Measurements from ENCODE around the gene FOXA1.

DNA sequence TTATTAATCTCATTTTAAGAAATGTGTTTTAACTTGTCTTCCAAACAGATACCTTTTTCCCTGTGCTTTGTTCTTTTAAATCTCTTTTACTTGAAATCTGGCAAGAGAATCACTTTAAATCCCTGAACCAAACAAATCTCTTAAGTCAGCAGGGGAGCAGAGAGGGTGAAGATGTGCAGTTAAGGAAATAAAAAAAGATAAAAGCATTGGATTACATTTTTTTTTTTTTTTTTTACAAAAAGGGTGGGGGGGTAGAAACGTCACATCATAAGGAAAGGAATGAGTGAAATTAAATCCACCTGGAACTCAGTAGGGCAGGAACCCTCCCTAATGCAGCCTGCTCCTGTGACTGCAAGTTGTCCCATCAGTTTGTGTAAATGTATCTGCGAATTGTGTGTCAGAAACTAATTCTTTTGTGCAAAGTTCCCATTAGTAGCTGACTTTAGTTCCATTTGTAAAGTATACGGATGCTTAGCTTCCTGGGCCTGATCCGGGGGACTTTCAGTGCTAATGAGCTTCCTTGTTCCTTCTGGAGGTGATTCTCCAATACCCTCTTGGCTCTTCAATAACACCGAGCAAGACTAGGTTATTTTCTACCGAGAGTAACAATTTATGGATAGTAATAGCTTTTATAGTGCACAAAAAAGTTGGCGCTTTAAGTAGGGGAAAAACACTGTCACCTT lies 1.9 kb upstream of the FOXA1 start:
- no peak for TF ChIP-seq GATA3 (IDR thresholded peaks at IDR 0.05; ENCODE audit: low read depth, low read length)
- no peak for TF ChIP-seq GATA2 (IDR thresholded peaks at IDR 0.05; ENCODE audit: low read depth, low read length)
